DOHH2 (cell line): ENCODE data around the gene GATM.

Experiments used
- H3F3A ChIP-seq: fragments of 200-600 bp; sonication (generic), shearing (Covaris generic); 2 replicates; pipeline ENCODE4 v1.6.0; 2016; ENCODE audit warnings: antibody characterized with exemption, mild to moderate bottlenecking; ENCODE audit not compliant: control insufficient read depth, insufficient read depth
- H3K27ac ChIP-seq: fragments of 200-600 bp; sonication (generic); 2 replicates; pipeline ENCODE4 v1.5.1; 2014; ENCODE audit warnings: low read depth, mild to moderate bottlenecking, low read length, moderate library complexity
- H3K27me3 ChIP-seq: fragments of 200-600 bp; sonication (generic); 2 replicates; pipeline ENCODE4 v1.6.1; 2014; ENCODE audit warnings: mild to moderate bottlenecking, low read length, mixed read lengths; ENCODE audit not compliant: control insufficient read depth
- H3K36me3 ChIP-seq: fragments of 200-600 bp; sonication (generic); 2 replicates; pipeline ENCODE4 v1.6.1; 2014; ENCODE audit warnings: mild to moderate bottlenecking, low read length, moderate library complexity, mixed read lengths; ENCODE audit not compliant: control insufficient read depth
- H3K4me1 ChIP-seq: fragments of 200-600 bp; sonication (generic); 2 replicates; pipeline ENCODE4 v1.6.1; 2014; ENCODE audit warnings: mild to moderate bottlenecking, low read length, mixed read lengths; ENCODE audit not compliant: control insufficient read depth
- H3K4me2 ChIP-seq: fragments of 200-600 bp; sonication (generic); 2 replicates; pipeline ENCODE4 v1.6.0; 2014; ENCODE audit warnings: mild to moderate bottlenecking, low read length, moderate library complexity
- H3K4me3 ChIP-seq: fragments of 200-600 bp; sonication (generic); 2 replicates; pipeline ENCODE4 v1.5.1; 2014; ENCODE audit warnings: mild to moderate bottlenecking, low read length, mixed read lengths
- H3K79me2 ChIP-seq: fragments of 200-600 bp; sonication (generic); 2 replicates; pipeline ENCODE4 v1.6.1; 2014; ENCODE audit warnings: mild to moderate bottlenecking, low read length, mixed read lengths; ENCODE audit not compliant: control insufficient read depth
- H3K9me2 ChIP-seq: fragments of 200-600 bp; sonication (generic); replicated peaks from 2 replicates; pipeline ENCODE4 v1.6.1; 2014; ENCODE audit warnings: mild to moderate bottlenecking, low read length, mixed read lengths; ENCODE audit not compliant: control insufficient read depth
- H3K9me3 ChIP-seq: fragments of 200-600 bp; sonication (generic); 2 replicates; pipeline ENCODE4 v1.6.1; 2014; ENCODE audit warnings: antibody characterized with exemption, low read length, mixed read lengths; ENCODE audit not compliant: control insufficient read depth, insufficient read depth
- H4K20me1 ChIP-seq: fragments of 200-600 bp; sonication (generic); 2 replicates; pipeline ENCODE4 v1.6.0; 2014; ENCODE audit warnings: low read depth, mild to moderate bottlenecking, antibody characterized with exemption, low read length, moderate library complexity; ENCODE audit not compliant: control insufficient read depth, insufficient read depth
- EZH2phosphoT487 ChIP-seq: fragments of 200-600 bp; sonication (generic); IDR thresholded peaks from 2 replicates; pipeline ENCODE4 v1.6.1; 2017; ENCODE audit warnings: borderline replicate concordance, mild to moderate bottlenecking, antibody characterized with exemption, low read length, moderate library complexity, mixed read lengths
- TF ChIP-seq, protein P1 (sequence below): fragments of 200-600 bp; sonication (generic); IDR thresholded peaks from one replicate; pipeline ENCODE4 v1.5.1; 2014; ENCODE audit warnings: antibody characterized with exemption, mild to moderate bottlenecking, low read depth, low read length; ENCODE audit not compliant: poor library complexity, severe bottlenecking

The GATM gene

DNA sequence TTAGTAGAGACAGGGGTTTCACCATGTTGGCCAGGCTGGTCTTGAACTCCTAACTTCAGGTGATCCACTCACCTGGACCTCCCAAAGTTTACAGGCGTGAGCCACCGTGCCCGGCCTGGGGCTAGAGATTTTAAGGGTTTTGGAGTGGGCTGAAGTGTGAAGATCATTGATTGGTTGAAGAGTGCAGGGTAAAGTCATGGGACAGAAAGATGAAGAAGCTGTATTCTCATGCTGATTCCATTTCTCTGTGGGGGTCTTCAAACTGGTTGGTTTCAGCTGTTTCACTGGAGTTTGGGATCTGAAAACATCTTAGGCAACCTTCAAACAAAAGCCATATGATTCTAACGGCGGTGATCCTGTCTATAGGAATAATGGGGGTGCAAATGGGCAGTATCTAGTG lies 52.1 kb downstream of the GATM start:
- peaks cover 9% of the 10 kb centered on the region; the same call in 1 of the 2 replicates for H3K27me3 ChIP-seq
- no peaks in the 10 kb centered on the region for H3K4me1 ChIP-seq
- TF ChIP-seq, protein P1, sequence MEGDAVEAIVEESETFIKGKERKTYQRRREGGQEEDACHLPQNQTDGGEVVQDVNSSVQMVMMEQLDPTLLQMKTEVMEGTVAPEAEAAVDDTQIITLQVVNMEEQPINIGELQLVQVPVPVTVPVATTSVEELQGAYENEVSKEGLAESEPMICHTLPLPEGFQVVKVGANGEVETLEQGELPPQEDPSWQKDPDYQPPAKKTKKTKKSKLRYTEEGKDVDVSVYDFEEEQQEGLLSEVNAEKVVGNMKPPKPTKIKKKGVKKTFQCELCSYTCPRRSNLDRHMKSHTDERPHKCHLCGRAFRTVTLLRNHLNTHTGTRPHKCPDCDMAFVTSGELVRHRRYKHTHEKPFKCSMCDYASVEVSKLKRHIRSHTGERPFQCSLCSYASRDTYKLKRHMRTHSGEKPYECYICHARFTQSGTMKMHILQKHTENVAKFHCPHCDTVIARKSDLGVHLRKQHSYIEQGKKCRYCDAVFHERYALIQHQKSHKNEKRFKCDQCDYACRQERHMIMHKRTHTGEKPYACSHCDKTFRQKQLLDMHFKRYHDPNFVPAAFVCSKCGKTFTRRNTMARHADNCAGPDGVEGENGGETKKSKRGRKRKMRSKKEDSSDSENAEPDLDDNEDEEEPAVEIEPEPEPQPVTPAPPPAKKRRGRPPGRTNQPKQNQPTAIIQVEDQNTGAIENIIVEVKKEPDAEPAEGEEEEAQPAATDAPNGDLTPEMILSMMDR, result no peak
- no peak for TF ChIP-seq EZH2phosphoT487
- no peaks in the 10 kb centered on the region for H3F3A ChIP-seq
- H3K9me3 ChIP-seq, result no peaks in the 10 kb centered on the region
- H3K36me3 ChIP-seq, result no peaks in the 10 kb centered on the region
- H3K79me2 ChIP-seq, result no peaks in the 10 kb centered on the region
- H3K27ac ChIP-seq, result no peak overlapping the region
- no peak overlapping the region for H3K4me2 ChIP-seq
- no peaks in the 10 kb centered on the region for H4K20me1 ChIP-seq
- no peaks in the 10 kb centered on the region for H3K9me2 ChIP-seq
- no peak overlapping the region for H3K4me3 ChIP-seq

DNA sequence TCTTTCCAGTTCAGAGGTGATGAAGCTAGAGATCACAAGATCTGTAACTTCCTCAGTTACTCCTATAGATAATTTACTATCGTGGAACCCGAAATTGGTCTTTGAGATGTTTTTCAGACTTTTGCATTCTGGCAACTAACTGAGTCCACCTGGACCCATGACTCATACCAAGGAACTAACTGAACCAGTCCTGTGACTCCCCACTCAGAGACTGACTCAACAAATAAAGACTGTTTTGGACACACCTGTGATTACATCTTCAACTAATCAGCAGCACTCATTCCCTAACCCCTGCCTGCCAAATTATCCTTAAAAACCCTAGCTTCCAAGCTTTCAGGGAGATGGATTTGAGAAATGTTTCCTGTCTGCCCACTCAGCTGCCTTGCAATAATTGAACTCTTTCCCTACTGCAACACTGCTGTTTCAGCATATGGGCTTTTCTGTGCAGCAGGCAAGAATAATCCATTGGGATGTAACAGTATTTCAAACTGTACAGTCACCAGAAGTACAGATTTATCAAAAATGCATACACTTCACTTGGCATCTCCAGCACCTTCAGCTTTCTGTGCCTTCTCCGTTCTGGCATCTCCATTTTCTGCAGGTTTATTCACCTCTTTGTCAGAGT lies 57.7 kb downstream of the GATM start:
- Histone ChIP-seq H3K9me3 (no peaks in the 10 kb centered on the region), H3K4me2 (no peak overlapping the region), H3K4me1 (no peaks in the 10 kb centered on the region), H4K20me1 (no peaks in the 10 kb centered on the region), H3K27ac (no peak overlapping the region), H3K27me3 (no peaks in the 10 kb centered on the region; the same call in 1 of the 2 replicates), H3K9me2 (no peaks in the 10 kb centered on the region), H3K79me2 (no peaks in the 10 kb centered on the region), H3K36me3 (no peaks in the 10 kb centered on the region), H3K4me3 (no peak overlapping the region), H3F3A (no peaks in the 10 kb centered on the region)
- TF ChIP-seq, protein P1, result no peak
- TF ChIP-seq EZH2phosphoT487, result no peak

DNA sequence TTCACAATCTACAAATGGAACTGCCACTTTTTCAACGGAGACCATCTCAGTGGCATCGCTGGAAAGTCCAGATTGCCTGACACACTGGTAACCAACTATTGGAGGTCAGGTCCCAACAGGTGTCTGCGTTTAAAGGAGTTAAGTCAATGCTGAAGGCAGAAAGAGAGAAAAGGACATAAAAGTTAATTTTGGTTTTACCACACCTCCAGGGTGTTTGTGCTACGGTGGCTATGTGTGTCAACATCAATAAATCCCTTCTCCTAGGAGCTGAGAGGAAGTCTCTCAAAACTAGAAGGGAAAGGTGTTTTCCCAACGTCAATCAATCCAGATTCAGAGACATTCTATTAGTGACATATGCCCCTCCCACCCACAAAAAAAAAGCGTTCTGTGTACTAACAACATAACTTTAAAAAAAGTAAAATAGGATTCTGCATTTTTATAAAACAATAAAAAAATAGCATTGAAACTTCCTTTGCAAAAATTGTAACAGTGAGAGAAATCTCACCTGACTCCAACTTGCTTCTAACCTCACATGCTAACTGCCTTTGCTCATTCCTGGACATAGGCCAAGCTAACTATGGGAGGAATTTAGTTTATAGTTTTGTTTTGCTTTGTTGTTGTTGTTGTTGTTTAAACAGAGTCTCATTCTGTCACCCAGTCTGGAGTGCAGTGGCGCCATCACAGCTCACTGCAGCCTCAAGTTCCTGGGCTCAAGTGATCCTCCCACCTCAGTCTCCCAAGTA lies 58.7 kb downstream of the GATM start:
- no peak overlapping the region for H3K4me2 ChIP-seq
- H3K36me3 ChIP-seq, result no peaks in the 10 kb centered on the region
- H3K79me2 ChIP-seq, result no peaks in the 10 kb centered on the region
- H4K20me1 ChIP-seq, result no peaks in the 10 kb centered on the region
- H3K4me1 ChIP-seq, result no peaks in the 10 kb centered on the region
- no peak overlapping the region for H3K27ac ChIP-seq
- TF ChIP-seq, protein P1, result no peak
- no peak for TF ChIP-seq EZH2phosphoT487
- no peaks in the 10 kb centered on the region for H3K9me2 ChIP-seq
- H3K9me3 ChIP-seq, result no peaks in the 10 kb centered on the region
- H3F3A ChIP-seq, result no peaks in the 10 kb centered on the region
- H3K4me3 ChIP-seq, result no peak overlapping the region
- H3K27me3 ChIP-seq, result no peaks in the 10 kb centered on the region; the same call in 1 of the 2 replicates
